ENCODE results near the gene SPC24. TPM values are rescaled to one million over a fixed set of nuclear protein-coding genes. Genes with fewer than 3 reads are reported as not detected.
A peak's percentile ranks its signal among the peaks of the same experiment; 100 is the strongest.

Gene SPC24
- total RNA-seq, 1 experiment from 2014 or later = 113 TPM

GRCh38 chr19:11096210-11096841 is 59.3 kb downstream of the SPC24 start:
- H3K4me3 ChIP-seq = no peak overlapping the region
- H3K27me3 ChIP-seq = no peaks in the 10 kb centered on the region
- DNase-seq = peak; percentile 97
- no peaks in the 10 kb centered on the region; the same call in 1 of the 2 replicates for H3K9me3 ChIP-seq
- H3K36me3 ChIP-seq = peaks cover 81% of the 10 kb centered on the region

Other genes starting within 250 kb of the SPC24 start
- 74.6 and 82.8 TPM in 2 replicates for gene YIPF2, start 227.1 kb downstream of the SPC24 start, total RNA-seq (2014; rRNA removed; shearing (Covaris generic); ENCODE audit: low replicate concordance)
- gene TIMM29, start 227.0 kb downstream of the SPC24 start, total RNA-seq (2014; rRNA removed; shearing (Covaris generic); ENCODE audit: low replicate concordance) = 29.3 and 39.2 TPM in 2 replicates
- gene SMARCA4, start 194.8 kb downstream of the SPC24 start, total RNA-seq (2014; rRNA removed; shearing (Covaris generic); ENCODE audit: low replicate concordance) = 133 and 134 TPM in 2 replicates
- gene LDLR, start 66.3 kb downstream of the SPC24 start, total RNA-seq (2014; rRNA removed; shearing (Covaris generic); ENCODE audit: low replicate concordance) = 23.5 and 32.0 TPM in 2 replicates
- 81.9 and 86.7 TPM in 2 replicates for gene KANK2, start 41.8 kb upstream of the SPC24 start, total RNA-seq (2014; rRNA removed; shearing (Covaris generic); ENCODE audit: low replicate concordance)
- gene ANGPTL8, start 83.8 kb upstream of the SPC24 start, total RNA-seq (2014; rRNA removed; shearing (Covaris generic); ENCODE audit: low replicate concordance) = not detected in 2 replicates
- gene DOCK6, start 106.7 kb upstream of the SPC24 start, total RNA-seq (2014; rRNA removed; shearing (Covaris generic); ENCODE audit: low replicate concordance) = 2.2 and 8.8 TPM in 2 replicates
- gene TSPAN16, start 140.4 kb upstream of the SPC24 start, total RNA-seq (2014; rRNA removed; shearing (Covaris generic); ENCODE audit: low replicate concordance) = 1.0 TPM in 1 of 2 replicates, not detected in the other
- 2.3 and 3.1 TPM in 2 replicates for gene RAB3D, start 183.9 kb upstream of the SPC24 start, total RNA-seq (2014; rRNA removed; shearing (Covaris generic); ENCODE audit: low replicate concordance)
- 139 and 195 TPM in 2 replicates for gene TMEM205, start 190.5 kb upstream of the SPC24 start, total RNA-seq (2014; rRNA removed; shearing (Covaris generic); ENCODE audit: low replicate concordance)
- gene CCDC159, start 190.7 kb upstream of the SPC24 start, total RNA-seq (2014; rRNA removed; shearing (Covaris generic); ENCODE audit: low replicate concordance) = 5.4 and 9.0 TPM in 2 replicates
- gene PLPPR2, start 199.7 kb upstream of the SPC24 start, total RNA-seq (2014; rRNA removed; shearing (Covaris generic); ENCODE audit: low replicate concordance) = 3.9 and 12.3 TPM in 2 replicates
- gene SWSAP1, start 218.9 kb upstream of the SPC24 start, total RNA-seq (2014; rRNA removed; shearing (Covaris generic); ENCODE audit: low replicate concordance) = 1.3 and 3.1 TPM in 2 replicates
- 2.6 and 2.9 TPM in 2 replicates for gene EPOR, start 228.5 kb upstream of the SPC24 start, total RNA-seq (2014; rRNA removed; shearing (Covaris generic); ENCODE audit: low replicate concordance)